Activated CD4-positive, alpha-beta memory T cell treated with anti-CD3 and anti-CD28 coated beads, Interleukin-2, amount 10 ng/mL, durations not matched to agents 7 days and 5 days (primary cell): Measurements from ENCODE around the gene NPSR1. TPM values are rescaled to one million over a fixed set of nuclear protein-coding genes. Genes with fewer than 3 reads are reported as not detected.

ENCODE experiments used
- CTCF ChIA-PET: fragments of 350-600 bp; sonication (Branson Sonifier 250); formaldehyde crosslinking; loops from one replicate; lab custom pipeline; 2021; ENCODE audit warnings: antibody characterized with exemption, inconsistent platforms; lab: Charles Lee
- POLR2A ChIA-PET: fragments of 350-600 bp; sonication (Branson Sonifier 250); formaldehyde crosslinking; loops from one replicate; lab custom pipeline; 2021; ENCODE audit warnings: antibody characterized with exemption; lab: Charles Lee
- DNase-seq: peaks from one replicate; pipeline ENCODE4 v3.0.0-alpha.2; 2020
- H3K27ac Mint-ChIP-seq: one replicate; pipeline ENCODE4 v1.8.0; 2021; ENCODE audit warnings: mild to moderate bottlenecking, mixed read lengths
- H3K27me3 Mint-ChIP-seq: one replicate; pipeline ENCODE4 v1.8.0; 2021; ENCODE audit warnings: mixed read lengths
- H3K36me3 Mint-ChIP-seq: one replicate; pipeline ENCODE4 v1.8.0; 2021; ENCODE audit warnings: low read depth, mixed read lengths
- H3K4me1 Mint-ChIP-seq: one replicate; pipeline ENCODE4 v1.8.0; 2021; ENCODE audit warnings: mixed read lengths
- H3K4me3 Mint-ChIP-seq: one replicate; pipeline ENCODE4 v1.8.0; 2021; ENCODE audit warnings: mild to moderate bottlenecking, mixed read lengths
- H3K9me3 Mint-ChIP-seq: one replicate; pipeline ENCODE4 v1.8.0; 2021; ENCODE audit warnings: mixed read lengths
- total RNA-seq, 2 experiments: library from RNA; stranded (reverse); gene quantifications; one replicate each; pipeline ENCODE4 v1.2.3, GENCODE V29; 2021

The NPSR1 gene
- total RNA-seq, 2 experiments from 2014 or later = not detected

GRCh38 chr7:34886856-34887255 is 228.8 kb downstream of the NPSR1 start:
- ChIA-PET POLR2A (no interaction called here), CTCF (no interaction called here)
- no peak overlapping the region for H3K4me3 Mint-ChIP-seq
- H3K9me3 Mint-ChIP-seq = peaks cover 11% of the 10 kb centered on the region
- no peaks in the 10 kb centered on the region for H3K4me1 Mint-ChIP-seq
- H3K27me3 Mint-ChIP-seq = peaks cover 5% of the 10 kb centered on the region
- DNase-seq = no peak
- H3K27ac Mint-ChIP-seq = no peak overlapping the region
- peaks cover 5% of the 10 kb centered on the region for H3K36me3 Mint-ChIP-seq

- Mint-ChIP-seq H3K27ac (no peak overlapping the region), H3K4me1 (no peaks in the 10 kb centered on the region), H3K36me3 (no peaks in the 10 kb centered on the region), H3K9me3 (peaks cover 2% of the 10 kb centered on the region), H3K27me3 (peaks cover 7% of the 10 kb centered on the region), H3K4me3 (no peak overlapping the region)
- DNase-seq = no peak
- ChIA-PET CTCF (no interaction called here), POLR2A (no interaction called here)
Measured at GRCh38 chr7:34889951-34890350, 231.9 kb downstream of the NPSR1 start.

GRCh38 chr7:34895202-34895601 is 237.2 kb downstream of the NPSR1 start:
- Mint-ChIP-seq H3K27me3 (peaks cover 3% of the 10 kb centered on the region), H3K4me3 (no peak overlapping the region), H3K27ac (no peak overlapping the region), H3K4me1 (no peaks in the 10 kb centered on the region), H3K9me3 (peaks cover 2% of the 10 kb centered on the region), H3K36me3 (no peaks in the 10 kb centered on the region)
- ChIA-PET POLR2A (no interaction called here), CTCF (no interaction called here)
- DNase-seq = no peak
